AG20443 (cell line): Measurements from ENCODE around the gene ARHGAP15.
"Not testable (repeated sequence)": the region's sequence is repeated elsewhere in the genome, so short reads cannot be mapped to it uniquely, and the experiment has no call there.

Source experiments
- DNase-seq: peaks from one replicate; pipeline ENCODE4 v3.0.0; 2012; ENCODE audit warnings: low spot score, mixed read lengths

ARHGAP15 gene

DNA sequence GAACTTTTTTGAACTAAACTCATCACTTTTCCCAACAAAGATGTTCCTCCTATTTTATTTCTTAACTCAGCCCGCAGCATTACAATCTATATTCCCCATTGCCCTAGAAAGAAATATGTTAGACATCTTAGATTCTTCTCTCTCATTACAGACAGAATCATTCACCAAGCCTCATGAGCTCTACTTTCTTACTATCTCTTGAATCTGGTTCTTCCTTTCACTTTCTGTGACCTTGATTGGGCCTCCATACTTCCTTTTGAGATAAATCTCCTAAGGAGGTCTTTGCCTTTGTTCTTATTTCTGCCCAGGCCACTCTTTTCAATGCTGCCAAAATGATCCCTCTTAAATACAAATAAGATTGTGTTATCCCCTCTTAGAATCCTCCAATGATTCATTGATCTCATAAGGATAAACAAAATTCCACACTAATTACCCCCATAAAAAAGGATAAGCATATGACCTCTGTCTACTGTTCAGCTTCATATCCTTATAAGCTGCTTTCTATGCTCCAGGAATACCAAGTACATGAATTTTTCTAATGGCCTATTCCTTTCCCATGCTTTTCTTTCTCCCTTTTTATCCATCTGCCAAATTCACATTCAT, 400.0 kb downstream of the ARHGAP15 start:
- no peak for DNase-seq

DNA sequence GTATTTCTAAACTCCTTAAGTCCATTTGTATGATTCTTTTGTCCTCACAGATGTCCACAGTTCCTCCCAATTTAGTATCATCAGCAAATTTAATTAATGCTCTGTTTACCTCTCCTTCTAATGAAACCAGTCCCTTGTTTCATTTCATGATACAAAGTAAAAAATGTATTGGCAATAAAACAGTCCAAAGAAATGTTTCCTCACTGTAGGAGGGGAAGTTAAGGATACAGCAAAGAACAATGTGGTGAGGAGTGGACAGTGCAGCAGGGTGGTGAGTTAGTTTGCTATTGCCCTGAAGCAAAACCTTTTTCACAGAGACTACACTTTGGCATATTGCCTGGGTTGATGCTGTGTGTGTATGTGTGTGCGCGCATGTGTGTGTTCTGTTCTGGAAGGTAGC, 401.5 kb downstream of the ARHGAP15 start:
- DNase-seq = no peak

- no peak for DNase-seq
These were observed 402.8 kb downstream of the ARHGAP15 start for GRCh38 chr2:143532061-143532460.

- DNase-seq = no peak
These were observed 404.6 kb downstream of the ARHGAP15 start for GRCh38 chr2:143533846-143534245.

DNA sequence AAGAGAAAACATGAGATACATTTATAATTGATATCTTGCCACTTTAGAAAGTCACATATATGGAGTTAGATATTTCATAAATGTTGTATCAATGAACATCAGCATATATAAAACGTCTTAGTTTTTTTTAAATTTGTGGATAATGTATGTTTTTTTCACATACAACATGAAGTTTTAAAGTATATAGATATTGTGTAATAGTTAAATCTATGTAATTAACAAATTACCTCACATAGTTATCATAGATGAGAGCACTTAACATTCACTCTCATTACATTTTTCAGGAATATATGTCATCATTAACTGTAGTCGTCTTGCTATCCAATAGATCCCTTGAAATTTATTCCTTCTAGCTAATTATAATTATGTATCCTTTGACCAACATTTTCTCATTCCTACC, 406.6 kb downstream of the ARHGAP15 start:
- no peak for DNase-seq

GRCh38 chr2:143541899-143542298, 412.7 kb downstream of the ARHGAP15 start:
- DNase-seq = not testable (repeated sequence)

- DNase-seq = no peak
These were observed 416.1 kb downstream of the ARHGAP15 start for GRCh38 chr2:143545059-143545948.

- DNase-seq = peak; percentile 48
These were observed 416.7 kb downstream of the ARHGAP15 start for GRCh38 chr2:143545949-143546255.

GRCh38 chr2:143548032-143548431, 418.8 kb downstream of the ARHGAP15 start:
- DNase-seq = no peak

GRCh38 chr2:143550500-143550899, 421.3 kb downstream of the ARHGAP15 start:
- no peak for DNase-seq

DNA sequence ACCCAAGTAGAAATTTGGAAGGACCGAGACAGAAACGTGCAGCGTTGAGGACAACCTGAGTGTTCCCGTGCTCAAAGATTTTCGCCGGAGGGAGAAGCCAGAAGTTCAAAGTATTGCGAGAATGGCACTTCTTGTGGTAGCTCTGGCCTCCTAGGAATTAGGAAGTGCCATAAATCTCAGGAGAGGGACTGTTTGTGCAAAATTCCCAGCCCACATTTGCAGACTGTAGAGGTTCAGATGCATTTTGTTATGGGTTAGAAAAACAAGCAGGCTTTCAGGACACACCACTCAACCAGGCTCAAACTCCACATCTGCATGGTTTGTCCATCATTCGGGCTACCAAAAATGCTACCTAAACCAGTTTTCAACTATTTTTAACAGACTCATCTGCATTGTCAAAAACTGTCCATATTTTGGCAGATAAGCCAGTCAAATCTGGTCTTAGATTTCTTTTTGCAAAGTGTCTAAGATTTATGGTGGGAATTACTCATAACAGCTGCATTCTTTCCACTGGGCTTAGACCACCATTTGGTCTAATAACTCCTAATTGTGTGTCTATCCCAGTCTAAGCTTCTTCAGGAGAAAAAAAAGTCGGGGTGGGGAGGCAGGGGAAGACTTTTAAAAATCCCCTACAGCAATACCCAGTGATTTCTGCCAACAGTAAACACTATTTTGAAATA, 422.9 kb downstream of the ARHGAP15 start:
- DNase-seq = no peak

GRCh38 chr2:143553261-143553660, 424.0 kb downstream of the ARHGAP15 start:
- no peak for DNase-seq

DNA sequence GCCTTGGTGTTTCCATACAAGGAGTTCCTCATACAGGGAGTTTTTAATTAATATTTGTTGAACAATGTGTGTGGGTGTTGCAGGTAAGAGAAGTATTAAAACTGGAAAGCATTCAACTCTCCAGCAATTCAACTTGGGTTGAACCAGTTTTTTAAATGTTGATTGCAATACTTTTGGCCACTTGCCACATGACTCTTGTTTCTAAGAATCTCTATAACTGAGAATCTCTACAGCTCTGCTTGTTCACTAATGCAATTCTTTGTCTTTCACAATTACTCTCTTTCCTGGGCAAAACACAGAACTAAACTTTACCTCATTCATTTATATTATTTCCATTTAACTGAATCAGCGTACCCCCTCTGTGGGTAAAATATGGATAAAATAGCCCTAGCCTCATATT, 429.4 kb downstream of the ARHGAP15 start:
- DNase-seq = peak; percentile 35

GRCh38 chr2:143559147-143559546, 429.9 kb downstream of the ARHGAP15 start:
- no peak for DNase-seq

GRCh38 chr2:143560724-143561123, 431.5 kb downstream of the ARHGAP15 start:
- DNase-seq = no peak

GRCh38 chr2:143564419-143564818, 435.2 kb downstream of the ARHGAP15 start:
- DNase-seq = no peak

- no peak for DNase-seq
These were observed 442.5 kb downstream of the ARHGAP15 start for GRCh38 chr2:143571747-143572146.

DNA sequence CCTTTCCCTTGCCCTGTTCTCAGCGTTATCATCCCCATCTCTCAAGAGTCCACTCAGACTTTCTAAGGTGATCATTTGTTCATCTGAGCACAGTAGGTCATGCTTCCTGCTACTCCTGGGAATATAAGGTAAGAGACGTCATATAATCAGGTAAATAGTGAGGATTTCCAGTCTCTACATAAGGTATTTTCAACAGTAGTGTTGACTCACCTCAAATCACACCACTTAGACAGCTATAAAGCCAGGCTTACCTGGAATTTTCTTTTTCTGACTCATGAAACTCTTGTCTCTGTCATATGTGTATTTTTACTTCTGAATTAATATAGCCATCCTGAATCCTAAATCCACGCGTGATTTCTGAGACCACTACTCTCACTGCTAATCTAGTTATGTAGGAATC, 443.2 kb downstream of the ARHGAP15 start:
- no peak for DNase-seq

- no peak for DNase-seq
These were observed 444.9 kb downstream of the ARHGAP15 start for GRCh38 chr2:143574069-143574468.

DNA sequence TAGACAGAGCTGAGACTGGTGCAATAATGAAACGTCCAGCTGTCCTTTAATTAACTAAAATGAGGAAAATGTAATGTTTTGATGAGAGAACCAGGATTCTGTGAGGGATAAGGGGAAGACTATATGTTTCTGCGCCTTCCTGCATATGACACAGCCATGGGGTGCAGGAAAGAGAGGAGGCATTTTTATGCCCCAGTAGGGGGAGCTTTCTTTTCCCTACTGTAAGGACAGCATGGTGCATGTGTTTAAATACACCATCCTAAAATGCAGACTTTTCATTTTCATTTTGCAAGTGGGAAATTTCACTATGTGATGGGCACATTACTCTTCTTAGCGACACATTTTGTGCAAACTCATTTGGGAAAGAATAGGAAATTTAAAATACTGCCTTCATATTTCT, 446.1 kb downstream of the ARHGAP15 start:
- no peak for DNase-seq

DNA sequence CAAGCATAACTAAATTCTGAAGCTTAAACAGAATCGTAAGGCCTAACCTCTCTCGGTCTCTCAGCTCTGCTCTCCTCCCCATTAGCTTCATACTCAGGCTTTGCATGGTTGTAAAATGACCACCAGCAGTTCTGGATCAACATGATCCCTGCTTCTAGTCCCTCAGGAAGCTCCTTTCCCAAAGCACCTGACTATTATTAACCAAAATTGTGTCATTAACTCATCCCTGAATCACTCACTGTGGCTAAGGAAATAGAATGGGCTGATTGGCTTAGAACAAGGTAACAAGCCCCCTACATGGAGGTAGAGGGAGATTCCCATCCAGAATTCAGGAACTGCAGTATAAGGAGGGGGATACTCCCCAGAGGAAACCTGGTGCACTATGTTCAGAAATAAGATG, 448.3 kb downstream of the ARHGAP15 start:
- no peak for DNase-seq

DNA sequence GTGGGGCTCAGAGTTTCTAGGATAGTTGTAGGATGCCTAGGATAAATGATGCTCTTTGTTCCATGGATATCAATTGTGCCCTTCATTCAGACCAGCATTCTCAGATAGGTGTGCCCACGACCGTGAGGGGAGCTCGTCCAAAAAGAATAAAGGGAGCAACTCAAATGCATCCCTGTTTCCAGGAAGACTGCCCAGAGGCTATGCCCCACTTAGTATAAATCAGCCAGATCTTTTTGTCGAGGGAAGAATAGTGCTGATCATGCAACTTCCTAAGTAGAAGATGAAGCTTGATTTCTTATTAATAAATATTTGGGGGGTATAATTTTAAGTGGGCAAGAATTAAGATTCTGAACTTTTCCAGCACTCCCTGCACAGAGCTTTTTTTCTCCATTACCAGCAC, 450.2 kb downstream of the ARHGAP15 start:
- no peak for DNase-seq

DNA sequence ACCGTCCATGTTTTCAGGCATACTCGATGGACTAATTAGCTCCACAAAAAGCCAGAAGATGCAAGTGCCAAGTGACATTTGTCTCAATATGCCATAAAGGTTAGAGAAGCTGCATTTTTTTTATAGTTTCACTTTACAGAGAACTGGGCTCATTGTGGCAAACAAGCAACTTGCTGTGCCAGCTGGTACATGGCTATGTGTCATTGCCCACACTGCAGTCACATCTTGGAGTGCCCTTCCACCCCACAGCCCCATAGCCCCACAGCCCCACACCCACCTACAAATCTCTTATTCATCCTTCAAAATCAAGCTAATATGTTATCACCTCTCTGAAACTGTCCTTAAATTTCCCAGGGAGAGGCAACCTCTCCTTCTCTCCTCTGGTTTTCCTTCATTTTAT, 451.9 kb downstream of the ARHGAP15 start:
- no peak for DNase-seq
